Cardiac muscle cell (in vitro differentiated cells and primary cell): ENCODE results near the gene SLC39A1. TPM values are rescaled to one million over a fixed set of nuclear protein-coding genes. Genes with fewer than 3 reads are reported as not detected.
A peak's percentile ranks its signal among the peaks of the same experiment; 100 is the strongest.

ENCODE experiments used
- DNase-seq, 2 donors: peaks; one replicate each; pipeline versions ENCODE4 v3.0.0 to v3.0.0-alpha.2; 2010 to 2017; ENCODE audit warnings: low read depth in 1 of 2, low spot score in 1 of 2
- H3K27ac ChIP-seq: fragments of 200-600 bp; sonication (generic); 2 replicates; pipeline ENCODE4 v1.5.1; 2016
- H3K27me3 ChIP-seq: fragments of 200-600 bp; sonication (generic); 2 replicates; pipeline ENCODE4 v1.6.0; 2016; ENCODE audit warnings: control low read depth
- H3K36me3 ChIP-seq: fragments of 200-600 bp; sonication (generic); 2 replicates; pipeline ENCODE4 v1.5.1; 2016; ENCODE audit warnings: control low read depth
- H3K4me1 ChIP-seq: fragments of 200-600 bp; sonication (generic); 2 replicates; pipeline ENCODE4 v1.8.1; 2017; ENCODE audit warnings: low read depth, mild to moderate bottlenecking, mixed run types
- H3K4me3 ChIP-seq: fragments of 200-600 bp; sonication (generic); 2 replicates; pipeline ENCODE4 v1.5.1; 2016; ENCODE audit warnings: mild to moderate bottlenecking
- H3K9me3 ChIP-seq: fragments of 200-600 bp; sonication (generic); 2 replicates; pipeline ENCODE4 v1.5.1; 2017; ENCODE audit warnings: low read depth, mild to moderate bottlenecking, control low read depth
- polyA plus RNA-seq: library from polyadenylated mRNA; unstranded; fragments of >200 nt; fragmentation: Nextera tagmentation; extraction: Ambion mirVana; gene quantifications from 2 replicates; pipeline ENCODE4 v1.2.1, GENCODE V29; 2016
- total RNA-seq: library from RNA; depleted of rRNA; stranded (reverse); fragments of >200 nt; gene quantifications from 2 replicates; pipeline ENCODE4 v1.2.3, GENCODE V29; 2016
- TF ChIP-seq, protein P1 (sequence below): IDR thresholded peaks from 2 replicates; pipeline ENCODE4 v1.5.1; 2012; ENCODE audit warnings: low read depth, mild to moderate bottlenecking, low read length

Gene SLC39A1
- total and polyA plus RNA-seq, 2 experiments from 2014 or later = 71.2 to 75.8 TPM

DNA sequence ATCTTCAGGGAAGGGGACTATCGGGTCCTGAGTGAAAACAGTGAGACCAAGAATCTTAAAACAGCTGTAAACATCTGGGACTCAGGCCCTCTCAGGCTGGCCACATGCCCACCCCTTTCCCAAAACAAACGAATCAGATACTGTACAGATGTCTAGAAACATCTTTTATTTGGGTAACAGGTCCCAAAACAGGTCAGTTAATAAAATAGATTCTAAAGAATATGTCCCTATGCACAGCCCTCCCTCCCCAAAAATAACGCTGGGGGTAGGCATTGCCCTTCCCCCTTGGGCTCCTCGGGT lies 4.4 kb downstream of the SLC39A1 start:
- no peaks in the 10 kb centered on the region for H3K27me3 ChIP-seq
- peak overlapping the region; percentile 7 for H3K27ac ChIP-seq
- DNase-seq = no peak
- H3K4me3 ChIP-seq = no peak overlapping the region
- peaks cover 37% of the 10 kb centered on the region for H3K4me1 ChIP-seq
- TF ChIP-seq, protein P1, sequence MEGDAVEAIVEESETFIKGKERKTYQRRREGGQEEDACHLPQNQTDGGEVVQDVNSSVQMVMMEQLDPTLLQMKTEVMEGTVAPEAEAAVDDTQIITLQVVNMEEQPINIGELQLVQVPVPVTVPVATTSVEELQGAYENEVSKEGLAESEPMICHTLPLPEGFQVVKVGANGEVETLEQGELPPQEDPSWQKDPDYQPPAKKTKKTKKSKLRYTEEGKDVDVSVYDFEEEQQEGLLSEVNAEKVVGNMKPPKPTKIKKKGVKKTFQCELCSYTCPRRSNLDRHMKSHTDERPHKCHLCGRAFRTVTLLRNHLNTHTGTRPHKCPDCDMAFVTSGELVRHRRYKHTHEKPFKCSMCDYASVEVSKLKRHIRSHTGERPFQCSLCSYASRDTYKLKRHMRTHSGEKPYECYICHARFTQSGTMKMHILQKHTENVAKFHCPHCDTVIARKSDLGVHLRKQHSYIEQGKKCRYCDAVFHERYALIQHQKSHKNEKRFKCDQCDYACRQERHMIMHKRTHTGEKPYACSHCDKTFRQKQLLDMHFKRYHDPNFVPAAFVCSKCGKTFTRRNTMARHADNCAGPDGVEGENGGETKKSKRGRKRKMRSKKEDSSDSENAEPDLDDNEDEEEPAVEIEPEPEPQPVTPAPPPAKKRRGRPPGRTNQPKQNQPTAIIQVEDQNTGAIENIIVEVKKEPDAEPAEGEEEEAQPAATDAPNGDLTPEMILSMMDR = no peak
- peaks cover 6% of the 10 kb centered on the region for H3K36me3 ChIP-seq
- H3K9me3 ChIP-seq = no peaks in the 10 kb centered on the region

DNA sequence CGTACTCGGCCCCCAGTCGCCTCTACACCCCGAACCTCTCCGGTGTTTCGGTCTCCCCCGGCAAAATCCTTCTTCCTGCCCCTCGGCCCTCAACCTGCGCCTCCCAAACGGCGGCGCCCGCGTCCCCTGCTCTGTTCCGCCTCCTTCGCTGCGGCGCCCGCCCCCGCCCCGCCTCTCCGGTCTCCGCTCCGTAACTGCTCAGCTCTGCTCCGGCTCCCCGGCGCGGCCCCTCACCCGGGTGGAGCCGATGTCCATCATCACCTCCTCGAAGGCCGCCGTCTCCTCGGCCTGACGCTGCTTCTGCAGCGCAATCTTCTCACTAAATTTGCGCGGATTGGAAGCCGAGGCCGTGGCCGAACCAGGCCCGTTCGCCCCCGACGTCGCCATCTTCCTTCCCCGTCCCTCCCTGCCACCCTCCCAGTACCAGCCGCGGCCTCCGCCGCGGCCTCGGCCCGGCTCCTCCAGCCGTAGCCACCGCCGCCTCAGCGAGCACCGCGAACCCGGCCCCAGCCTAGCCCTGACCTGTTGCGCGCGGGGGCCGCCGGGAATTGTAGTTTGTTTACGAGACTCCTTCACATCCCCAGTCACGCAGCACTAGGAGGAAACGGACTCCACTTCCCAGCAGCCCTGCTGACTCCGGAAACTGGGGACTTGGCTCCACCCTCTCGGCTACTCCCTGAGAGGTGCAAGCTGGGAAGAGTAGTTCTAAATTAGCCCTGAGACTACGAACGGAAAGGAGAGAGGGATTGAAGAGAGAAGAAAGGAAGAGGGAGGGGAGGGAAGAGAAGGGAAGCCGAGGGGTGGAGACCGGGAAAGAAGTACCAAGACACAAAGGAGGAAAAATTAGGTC lies 5.0 kb downstream of the SLC39A1 start, which contains the start of gene CRTC2:
Gene CRTC2 (minus strand): TSS at position 502 of the 850 bp plus-strand sequence. CDS start 115 bp downstream, at position 387.
- no peaks in the 10 kb centered on the region for H3K9me3 ChIP-seq
- H3K27ac ChIP-seq = peak within 1 kb of the TSS; percentile 84
- H3K27me3 ChIP-seq = no peaks in the 10 kb centered on the region
- peak within 1 kb of the TSS; percentile 65 for H3K4me3 ChIP-seq
- H3K36me3 ChIP-seq = peaks cover 6% of the 10 kb centered on the region
- peak; percentile 99 for DNase-seq
- TF ChIP-seq, protein P1 = no peak
- peaks cover 37% of the 10 kb centered on the region for H3K4me1 ChIP-seq

DNA sequence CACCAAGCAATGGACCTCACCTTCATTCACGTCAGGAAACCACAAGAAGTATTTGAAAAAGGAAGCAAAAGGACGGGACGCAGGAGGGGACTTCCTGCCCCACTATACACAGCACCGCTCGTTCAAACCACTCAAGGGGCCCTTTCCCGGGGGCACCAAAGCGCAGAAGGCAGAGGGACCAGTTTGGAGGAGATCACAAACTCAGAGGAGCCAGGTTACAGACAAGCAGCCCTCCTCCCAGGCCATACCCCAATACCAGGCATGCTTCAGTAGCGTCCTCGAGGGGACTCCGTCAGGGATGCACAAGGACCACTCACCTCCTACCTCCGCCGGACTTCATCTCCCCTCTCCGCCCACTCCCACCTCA lies 5.6 kb downstream of the SLC39A1 start:
- peaks cover 37% of the 10 kb centered on the region for H3K4me1 ChIP-seq
- TF ChIP-seq, protein P1 = no peak
- no peak for DNase-seq
- H3K9me3 ChIP-seq = no peaks in the 10 kb centered on the region
- no peaks in the 10 kb centered on the region for H3K27me3 ChIP-seq
- peak overlapping the region; percentile 84 for H3K27ac ChIP-seq
- peak overlapping the region; percentile 65 for H3K4me3 ChIP-seq
- H3K36me3 ChIP-seq = peaks cover 6% of the 10 kb centered on the region

DNA sequence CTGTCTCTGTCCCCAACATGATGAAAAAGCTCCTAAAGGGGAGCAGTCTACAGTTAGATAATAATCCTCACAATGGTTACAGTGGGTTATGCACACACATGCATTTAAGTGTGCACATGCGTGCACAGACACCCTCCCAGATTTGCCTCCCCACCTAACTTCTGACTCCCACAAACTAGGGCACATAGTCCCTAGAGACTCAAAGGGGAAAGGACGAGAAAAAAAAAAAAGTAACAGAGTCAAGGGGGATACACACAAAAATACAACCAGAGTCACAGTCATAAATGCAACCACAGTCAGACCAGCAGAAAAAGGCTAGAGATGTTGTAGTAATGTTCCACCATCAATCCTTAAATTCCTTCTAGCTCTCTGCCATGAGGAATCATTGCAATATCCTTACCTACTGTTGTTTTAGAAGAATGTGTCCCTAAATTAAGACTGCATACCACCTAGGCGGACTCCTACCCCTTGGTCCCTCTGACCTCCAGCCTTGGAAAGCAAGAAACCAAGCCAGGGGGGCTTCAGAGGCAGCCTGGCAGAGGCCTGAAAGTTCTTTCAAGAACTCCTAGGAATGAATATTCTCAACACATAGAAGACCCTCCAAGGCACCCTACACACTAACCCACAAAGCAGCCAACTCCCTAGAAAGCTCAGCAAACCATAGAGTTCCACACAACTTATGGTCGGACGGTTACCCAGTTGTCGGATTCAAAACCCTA lies 6.2 kb downstream of the SLC39A1 start:
- peak overlapping the region; percentile 84 for H3K27ac ChIP-seq
- peaks cover 33% of the 10 kb centered on the region for H3K4me1 ChIP-seq
- H3K27me3 ChIP-seq = no peaks in the 10 kb centered on the region
- no peaks in the 10 kb centered on the region for H3K9me3 ChIP-seq
- no peak for DNase-seq
- peaks cover 7% of the 10 kb centered on the region for H3K36me3 ChIP-seq
- peak overlapping the region; percentile 65 for H3K4me3 ChIP-seq
- TF ChIP-seq, protein P1 = no peak

DNA sequence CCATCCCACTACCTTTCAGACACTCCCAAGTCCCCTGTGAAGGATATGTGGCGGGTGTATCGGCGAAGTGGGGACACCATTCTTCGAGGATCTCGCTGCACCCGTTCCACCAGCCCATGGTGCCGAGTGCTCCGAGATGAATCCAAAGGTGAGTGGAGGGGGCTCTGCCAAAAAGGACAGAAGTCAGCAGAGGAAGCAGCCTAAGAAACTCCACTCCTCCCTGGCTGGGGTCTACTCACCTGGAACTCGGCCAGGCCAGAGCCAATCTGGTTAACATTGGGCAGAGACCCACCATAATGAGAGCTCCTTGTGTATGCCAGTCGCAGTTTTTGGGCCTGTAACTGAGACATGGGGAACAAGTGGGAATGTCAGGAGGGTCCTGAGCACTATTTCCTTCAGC lies 8.5 kb downstream of the SLC39A1 start:
- H3K36me3 ChIP-seq = peaks cover 21% of the 10 kb centered on the region
- H3K4me1 ChIP-seq = peaks cover 24% of the 10 kb centered on the region
- no peaks in the 10 kb centered on the region for H3K27me3 ChIP-seq
- H3K9me3 ChIP-seq = no peaks in the 10 kb centered on the region
- H3K27ac ChIP-seq = peak overlapping the region; percentile 16
- DNase-seq = no peak
- TF ChIP-seq, protein P1 = no peak
- no peak overlapping the region for H3K4me3 ChIP-seq
